Measurements from ENCODE around the gene SLC16A10. TPM values are rescaled to one million over a fixed set of nuclear protein-coding genes. Genes with fewer than 3 reads are reported as not detected.

The SLC16A10 gene
- total RNA-seq, 2 experiments from 2014 or later: 11.5 to 12.2 TPM

DNA sequence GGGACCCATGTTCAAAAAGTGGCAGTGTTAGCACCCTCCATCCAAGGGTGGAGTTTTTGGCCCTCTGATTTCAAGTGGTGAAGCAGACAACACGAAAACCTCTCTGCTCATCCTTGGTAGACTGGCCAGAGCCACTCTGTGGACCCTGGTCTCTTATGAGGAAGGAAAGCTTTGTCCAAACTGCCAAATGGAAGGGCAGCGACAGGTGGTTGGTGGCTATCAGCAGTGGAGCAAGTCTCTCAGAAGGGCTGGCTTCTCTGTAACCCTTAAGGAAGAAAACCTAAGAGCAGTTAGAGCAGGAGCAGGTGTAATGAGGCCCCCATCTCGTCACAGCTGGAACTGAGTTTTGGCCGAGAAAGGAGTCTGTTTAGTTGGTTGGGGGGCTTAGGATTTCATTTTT, 155.8 kb downstream of the SLC16A10 start:
- no peaks in the 10 kb centered on the region for H3K4me1 Mint-ChIP-seq (ENCODE audit: low read depth)
- TF ChIP-seq, protein P1, sequence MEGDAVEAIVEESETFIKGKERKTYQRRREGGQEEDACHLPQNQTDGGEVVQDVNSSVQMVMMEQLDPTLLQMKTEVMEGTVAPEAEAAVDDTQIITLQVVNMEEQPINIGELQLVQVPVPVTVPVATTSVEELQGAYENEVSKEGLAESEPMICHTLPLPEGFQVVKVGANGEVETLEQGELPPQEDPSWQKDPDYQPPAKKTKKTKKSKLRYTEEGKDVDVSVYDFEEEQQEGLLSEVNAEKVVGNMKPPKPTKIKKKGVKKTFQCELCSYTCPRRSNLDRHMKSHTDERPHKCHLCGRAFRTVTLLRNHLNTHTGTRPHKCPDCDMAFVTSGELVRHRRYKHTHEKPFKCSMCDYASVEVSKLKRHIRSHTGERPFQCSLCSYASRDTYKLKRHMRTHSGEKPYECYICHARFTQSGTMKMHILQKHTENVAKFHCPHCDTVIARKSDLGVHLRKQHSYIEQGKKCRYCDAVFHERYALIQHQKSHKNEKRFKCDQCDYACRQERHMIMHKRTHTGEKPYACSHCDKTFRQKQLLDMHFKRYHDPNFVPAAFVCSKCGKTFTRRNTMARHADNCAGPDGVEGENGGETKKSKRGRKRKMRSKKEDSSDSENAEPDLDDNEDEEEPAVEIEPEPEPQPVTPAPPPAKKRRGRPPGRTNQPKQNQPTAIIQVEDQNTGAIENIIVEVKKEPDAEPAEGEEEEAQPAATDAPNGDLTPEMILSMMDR (IDR thresholded peaks at IDR 0.05): no peak
- no peaks in the 10 kb centered on the region for H3K27me3 Mint-ChIP-seq
- no peaks in the 10 kb centered on the region for H3K36me3 Mint-ChIP-seq (ENCODE audit: low read depth)
- ATAC-seq: no peak
- H3K27ac Mint-ChIP-seq: no peak overlapping the region
- intact Hi-C loops (cut with micrococcal nuclease): no loop called here
- no peaks in the 10 kb centered on the region for H3K9me3 Mint-ChIP-seq
- ChIA-PET POLR2A (no interaction called here), CTCF (interaction anchor here (2.0 to 2.1 kb wide), 2 partner anchors 185 to 232 kb away, joined by 4 to 5 read pairs; no protein-coding TSS in a partner anchor)
- H3K4me3 Mint-ChIP-seq: no peak overlapping the region
- no peak for DNase-seq

GRCh38 chr6:111248789-111249188, 161.5 kb downstream of the SLC16A10 start:
- H3K4me1 Mint-ChIP-seq (ENCODE audit: low read depth): no peaks in the 10 kb centered on the region
- ATAC-seq (no peak), DNase-seq (no peak)
- CTCF ChIA-PET: interaction anchor here (2.7 kb wide), 1 partner anchor 10 kb away, joined by 12 read pairs; a partner anchor contains a TSS
- TF ChIP-seq, protein P1 (IDR thresholded peaks at IDR 0.05): no peak
- POLR2A ChIA-PET: no interaction called here
- H3K4me3 Mint-ChIP-seq: no peak overlapping the region
- no peak overlapping the region for H3K27ac Mint-ChIP-seq
- H3K27me3 Mint-ChIP-seq: no peaks in the 10 kb centered on the region
- no peaks in the 10 kb centered on the region for H3K9me3 Mint-ChIP-seq
- H3K36me3 Mint-ChIP-seq (ENCODE audit: low read depth): no peaks in the 10 kb centered on the region
- intact Hi-C loops (cut with micrococcal nuclease): no loop called here

- Mint-ChIP-seq H3K4me1 (ENCODE audit: low read depth) (no peaks in the 10 kb centered on the region), H3K36me3 (ENCODE audit: low read depth) (no peaks in the 10 kb centered on the region), H3K27me3 (no peaks in the 10 kb centered on the region), H3K27ac (no peak overlapping the region), H3K4me3 (no peak overlapping the region), H3K9me3 (no peaks in the 10 kb centered on the region)
- POLR2A ChIA-PET: no interaction called here
- DNase-seq (no peak), ATAC-seq (no peak)
- intact Hi-C loops (cut with micrococcal nuclease): no loop called here
- TF ChIP-seq, protein P1 (IDR thresholded peaks at IDR 0.05): no peak
- CTCF ChIA-PET: interaction anchor here (0.9 to 2.7 kb wide), 3 partner anchors 8 to 193 kb away, joined by 3 to 12 read pairs (median 5); a partner anchor contains a TSS
Observed at GRCh38 chr6:111250791-111251354, 163.6 kb downstream of the SLC16A10 start.

DNA sequence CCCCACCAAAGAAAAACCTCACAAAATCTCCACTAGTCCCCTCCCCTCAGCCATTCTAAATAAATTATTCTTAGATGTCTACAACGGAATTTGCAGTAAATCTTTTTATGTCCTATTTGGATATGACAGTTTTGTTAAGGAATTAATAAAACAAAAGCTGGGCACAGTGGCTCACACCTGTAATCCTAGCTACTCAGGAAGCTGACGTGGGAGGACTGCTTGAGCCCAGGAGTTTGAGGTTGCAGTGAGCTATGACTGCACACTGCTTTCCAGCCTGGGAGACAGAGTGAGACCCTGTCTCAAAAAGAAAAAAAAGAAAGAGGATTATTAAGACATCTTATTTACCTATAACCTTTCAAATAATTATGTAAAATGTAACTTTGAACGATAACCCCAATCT, 165.4 kb downstream of the SLC16A10 start:
- intact Hi-C loops (cut with micrococcal nuclease): no loop called here
- ChIA-PET POLR2A (no interaction called here), CTCF (interaction anchor here (1.0 to 2.1 kb wide), 2 partner anchors 42 to 226 kb away, joined by 3 to 5 read pairs; no protein-coding TSS in a partner anchor)

More for the DNA sequence above, 165.4 kb downstream of the SLC16A10 start:
- ATAC-seq (no peak), DNase-seq (no peak)
- H3K27me3 Mint-ChIP-seq: no peaks in the 10 kb centered on the region
- no peak overlapping the region for H3K4me3 Mint-ChIP-seq
- no peaks in the 10 kb centered on the region for H3K36me3 Mint-ChIP-seq (ENCODE audit: low read depth)
- H3K27ac Mint-ChIP-seq: no peak overlapping the region
- no peaks in the 10 kb centered on the region for H3K9me3 Mint-ChIP-seq
- TF ChIP-seq, protein P1 (IDR thresholded peaks at IDR 0.05): no peak
- no peaks in the 10 kb centered on the region for H3K4me1 Mint-ChIP-seq (ENCODE audit: low read depth)
